Measurements from ENCODE around the gene SPAG16.

DNA sequence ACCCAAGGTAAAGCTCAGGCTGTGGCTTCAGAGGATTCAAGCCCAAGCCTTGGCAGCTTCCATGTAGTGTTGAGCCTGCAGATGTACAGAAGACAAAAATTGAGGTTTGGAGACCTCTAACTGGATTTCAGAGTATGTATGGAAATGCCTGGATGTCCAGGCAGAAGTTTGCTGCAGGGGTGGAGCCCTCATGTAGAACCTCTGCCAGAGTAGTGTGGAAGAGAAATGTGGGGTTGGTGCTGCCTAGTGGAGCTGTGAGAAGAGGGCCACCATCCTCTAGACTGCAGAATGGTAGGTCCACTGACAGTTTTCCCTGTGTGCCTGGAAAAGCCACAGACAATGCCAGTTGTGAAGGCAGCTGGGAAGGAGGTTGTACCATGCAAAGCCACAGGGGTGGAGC, 239.9 kb downstream of the SPAG16 start:
- no peak for TF ChIP-seq POLR2A (IDR thresholded peaks at IDR 0.05; ENCODE audit: extremely low read depth, insufficient read length)
- no peak for TF ChIP-seq CTCF (IDR thresholded peaks at IDR 0.05; ENCODE audit: low read depth, low read length)

All from NB4 (cell line).